Kidney epithelial cell (primary cell): ENCODE results near the gene LCE2B. TPM values are rescaled to one million over a fixed set of nuclear protein-coding genes. Genes with fewer than 3 reads are reported as not detected.
"Not testable (repeated sequence)": the region's sequence is repeated elsewhere in the genome, so short reads cannot be mapped to it uniquely, and the experiment has no call there.

ENCODE experiments used
- DNase-seq: peaks from one replicate; pipeline ENCODE4 v3.0.0-alpha.2; 2010; ENCODE audit warnings: low read depth
- H3K27me3 ChIP-seq: 2 replicates; pipeline ENCODE4 v1.6.0; 2011; ENCODE audit warnings: low read length; ENCODE audit not compliant: control insufficient read depth, insufficient read depth
- H3K36me3 ChIP-seq: 2 replicates; pipeline ENCODE4 v1.5.1; 2011; ENCODE audit warnings: low read length; ENCODE audit not compliant: control insufficient read depth, insufficient read depth
- H3K4me3 ChIP-seq: 2 replicates; pipeline ENCODE4 v1.5.1; 2011; ENCODE audit warnings: low read depth, mild to moderate bottlenecking, control low read depth, low read length
- CTCF ChIP-seq: IDR thresholded peaks from 2 replicates; pipeline ENCODE4 v1.5.1; 2011; ENCODE audit warnings: mild to moderate bottlenecking, moderate library complexity, low read length, control low read depth, inconsistent platforms; ENCODE audit not compliant: insufficient read depth, poor library complexity, severe bottlenecking
- total RNA-seq: library from RNA; depleted of rRNA; stranded (reverse); fragments of >200 nt; gene quantifications from 2 replicates; pipeline ENCODE4 v1.2.3, GENCODE V29; 2015

LCE2B gene
- total RNA-seq, 1 donor from 2014 or later: not detected

- no peak overlapping the region for H3K4me3 ChIP-seq
- no peak for TF ChIP-seq CTCF
- H3K27me3 ChIP-seq: no peaks in the 10 kb centered on the region
- no peaks in the 10 kb centered on the region for H3K36me3 ChIP-seq
- no peak for DNase-seq
Measured at GRCh38 chr1:152656459-152656858, 29.5 kb upstream of the LCE2B start.

GRCh38 chr1:152657677-152658076, 28.2 kb upstream of the LCE2B start:
- H3K27me3 ChIP-seq: no peaks in the 10 kb centered on the region
- H3K4me3 ChIP-seq: no peak overlapping the region
- no peaks in the 10 kb centered on the region for H3K36me3 ChIP-seq
- no peak for DNase-seq
- TF ChIP-seq CTCF: no peak

GRCh38 chr1:152658649-152659048, 27.3 kb upstream of the LCE2B start:
- Histone ChIP-seq H3K4me3 (no peak overlapping the region), H3K27me3 (no peaks in the 10 kb centered on the region), H3K36me3 (no peaks in the 10 kb centered on the region)
- DNase-seq: no peak
- no peak for TF ChIP-seq CTCF

GRCh38 chr1:152663098-152663497, 22.8 kb upstream of the LCE2B start, which contains the start of gene LCE2D:
TSS of gene LCE2D (plus strand) at chr1:152663380. CDS start at chr1:152664106, 726 bp downstream.
- no peak for DNase-seq
- H3K36me3 ChIP-seq: no peaks in the 10 kb centered on the region
- no peak for TF ChIP-seq CTCF
- H3K27me3 ChIP-seq: no peaks in the 10 kb centered on the region
- no peak within 1 kb of the TSS for H3K4me3 ChIP-seq

GRCh38 chr1:152666171-152666570, 19.8 kb upstream of the LCE2B start:
- not testable (repeated sequence) for H3K4me3 ChIP-seq, H3K27me3 ChIP-seq, H3K36me3 ChIP-seq, DNase-seq

- H3K4me3 ChIP-seq: no peak overlapping the region
- no peak for DNase-seq
- TF ChIP-seq CTCF: no peak
- H3K36me3 ChIP-seq: no peaks in the 10 kb centered on the region
- H3K27me3 ChIP-seq: no peaks in the 10 kb centered on the region
Measured at GRCh38 chr1:152667648-152668047, 18.3 kb upstream of the LCE2B start.

GRCh38 chr1:152673016-152673415, 12.9 kb upstream of the LCE2B start:
- TF ChIP-seq CTCF: no peak
- Histone ChIP-seq H3K36me3 (no peaks in the 10 kb centered on the region), H3K27me3 (no peaks in the 10 kb centered on the region), H3K4me3 (no peak overlapping the region)
- no peak for DNase-seq

- H3K27me3 ChIP-seq, H3K4me3 ChIP-seq, DNase-seq, H3K36me3 ChIP-seq: not testable (repeated sequence)
Measured at GRCh38 chr1:152674983-152675382, 10.9 kb upstream of the LCE2B start, which contains the start of gene LCE2C. TSS of gene LCE2C (plus strand) at chr1:152675279. CDS start at chr1:152676016, 737 bp downstream.
